AG10803 (cell line): ENCODE measurements around the gene RASA1.

Experiments used
- DNase-seq: peaks from one replicate; pipeline ENCODE4 v3.0.0; 2010; ENCODE audit warnings: low read depth
- H3K4me3 ChIP-seq: 2 replicates; pipeline ENCODE4 v1.5.1; 2011; ENCODE audit warnings: mild to moderate bottlenecking, low read length, control low read depth
- CTCF ChIP-seq: conservative IDR thresholded peaks from 2 replicates; pipeline ENCODE4 v1.5.1; 2011; ENCODE audit warnings: mild to moderate bottlenecking, low read length, control low read depth, inconsistent platforms

Gene RASA1

DNA sequence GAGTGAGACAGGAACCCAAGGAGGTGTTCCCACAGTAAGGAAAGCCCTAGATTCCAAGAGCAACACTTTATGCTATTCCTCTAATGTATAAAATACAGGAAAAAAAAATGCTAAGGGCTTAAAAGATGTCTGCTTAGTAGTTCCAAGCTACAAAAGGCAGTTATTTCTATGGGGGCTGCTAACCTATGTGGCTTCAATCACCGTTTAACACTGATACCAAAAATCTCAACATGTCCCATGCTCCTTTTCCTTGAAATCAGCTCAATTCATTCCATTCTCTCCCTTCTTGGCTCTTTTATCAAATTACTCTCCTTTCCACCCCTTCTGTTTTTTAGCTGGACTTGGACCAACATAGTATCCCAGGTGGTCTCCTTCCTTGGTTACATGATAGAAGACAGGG is 124.5 kb downstream of the RASA1 start:
- no peak for DNase-seq
- no peak for TF ChIP-seq CTCF
- H3K4me3 ChIP-seq = no peak overlapping the region

DNA sequence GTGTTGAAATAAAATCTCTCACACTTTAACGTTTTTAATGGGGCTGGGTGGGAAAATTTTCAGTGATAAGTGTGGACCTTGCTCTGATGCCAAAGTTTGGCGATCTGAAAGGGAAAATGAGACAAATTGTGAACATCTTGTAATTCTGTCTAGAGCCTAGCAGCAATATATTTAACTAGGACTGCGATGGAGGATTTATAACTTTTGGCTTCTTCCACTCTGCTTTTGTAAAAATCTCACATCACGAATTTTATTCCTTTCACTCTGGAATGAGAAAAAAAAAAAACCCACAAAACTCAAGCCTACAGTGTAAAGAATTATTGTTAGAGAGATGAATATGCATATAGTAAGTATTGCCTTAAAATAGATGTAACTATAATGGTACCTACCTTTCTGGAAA is 125.1 kb downstream of the RASA1 start:
- DNase-seq = peak; percentile 59
- TF ChIP-seq CTCF = no peak
- H3K4me3 ChIP-seq = no peak overlapping the region

GRCh38 chr5:87393331-87393730 is 125.6 kb downstream of the RASA1 start:
- peak; percentile 91 for DNase-seq
- no peak overlapping the region for H3K4me3 ChIP-seq
- no peak for TF ChIP-seq CTCF

DNA sequence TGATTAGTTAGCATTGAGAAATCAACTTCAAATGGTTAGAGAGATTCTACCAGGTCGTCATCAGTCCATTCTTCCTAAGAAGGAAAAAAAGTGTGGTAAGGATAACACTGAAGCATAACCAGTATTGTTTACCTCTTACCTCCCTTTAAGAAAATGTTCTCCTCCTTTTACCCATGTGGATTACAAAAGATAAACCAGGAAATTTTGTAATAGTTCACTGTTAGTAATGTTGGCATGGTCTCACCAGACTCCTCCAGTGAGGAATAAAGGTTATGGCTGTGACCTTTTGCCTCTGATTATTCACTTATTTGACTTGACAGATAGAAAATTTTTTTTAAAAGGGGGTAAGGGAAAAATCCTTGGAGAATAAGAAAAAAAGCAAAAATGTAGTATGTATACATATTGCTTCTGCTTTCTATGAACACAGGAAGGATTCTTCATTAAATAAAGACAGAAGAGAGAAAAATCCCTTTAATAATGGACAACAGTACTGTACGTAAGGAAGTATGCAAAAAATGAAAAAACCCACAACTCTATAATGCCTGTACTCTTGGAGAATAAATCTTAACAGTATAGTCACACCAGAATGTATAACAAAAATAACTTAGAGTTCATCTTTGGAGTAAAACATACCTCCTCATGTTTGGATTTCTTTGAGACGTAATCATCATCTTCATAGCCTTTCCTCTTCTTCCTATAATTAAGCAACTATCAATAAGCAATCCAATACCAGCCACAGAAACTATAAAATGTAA is 126.9 kb downstream of the RASA1 start:
- no peak overlapping the region for H3K4me3 ChIP-seq
- DNase-seq = peak; percentile 69

GRCh38 chr5:87398981-87399614 is 131.4 kb downstream of the RASA1 start:
- no peak for TF ChIP-seq CTCF
- no peak for DNase-seq
- H3K4me3 ChIP-seq = no peak overlapping the region

More for the DNA sequence above, 126.9 kb downstream of the RASA1 start:
- TF ChIP-seq CTCF = no peak

DNA sequence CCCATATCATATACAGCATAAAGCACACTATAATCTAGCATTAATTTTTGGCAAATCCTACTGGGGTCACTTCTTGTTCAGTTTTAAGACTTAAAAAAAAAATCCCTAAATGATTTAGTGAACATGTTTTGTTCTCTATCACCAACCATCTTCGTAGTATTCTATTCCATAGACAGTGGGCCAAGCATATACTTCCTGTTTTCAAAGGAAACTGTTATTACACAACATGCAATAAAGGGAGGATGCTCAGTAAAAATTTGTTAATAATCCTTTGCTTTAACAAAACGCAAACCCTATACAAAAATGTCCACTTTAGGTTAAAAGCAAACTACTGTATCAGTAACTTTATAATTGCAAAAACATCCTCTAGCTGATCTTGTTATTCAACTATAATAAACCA is 132.0 kb downstream of the RASA1 start:
- H3K4me3 ChIP-seq = no peak overlapping the region
- no peak for DNase-seq
- TF ChIP-seq CTCF = no peak
